Kidney (tissue), 14 donors: Measurements from ENCODE around the gene HSDL1. TPM values are rescaled to one million over a fixed set of nuclear protein-coding genes. Genes with fewer than 3 reads are reported as not detected.

Experiments
- DNase-seq, 5 donors: peaks; one replicate each; pipeline ENCODE4 v3.0.0-alpha.2; 2013 to 2020
- FAIRE-seq: peaks from 2 replicates; lab custom pipeline; 2012; peaks lifted over from hg19 to GRCh38; lab: Jason Lieb, UNC
- H3K27ac ChIP-seq, 2 donors: one replicate each; pipeline ENCODE4 v1.7.0; 2013; ENCODE audit warnings: low read depth in 2 of 2, low read length in 2 of 2, inconsistent platforms in 1 of 2
- H3K27me3 ChIP-seq: one replicate; pipeline ENCODE4 v1.7.1; 2013; ENCODE audit warnings: low read length, inconsistent platforms; ENCODE audit not compliant: control insufficient read depth, insufficient read depth
- H3K36me3 ChIP-seq, 3 donors: one replicate each; pipeline versions ENCODE4 v1.7.0 to v1.7.1; 2013; ENCODE audit warnings: low read length in 3 of 3, control low read depth in 1 of 3, inconsistent platforms in 1 of 3; ENCODE audit not compliant: insufficient read depth in 3 of 3, control insufficient read depth in 2 of 3
- H3K4me1 ChIP-seq, 3 donors: one replicate each; pipeline versions ENCODE4 v1.7.0 to v1.7.1; 2013; ENCODE audit warnings: low read length in 3 of 3, inconsistent platforms in 1 of 3, low read depth in 1 of 3; ENCODE audit not compliant: control insufficient read depth in 2 of 3, insufficient read depth in 2 of 3
- H3K4me3 ChIP-seq, 3 donors: one replicate each; pipeline versions ENCODE4 v1.7.0 to v1.8.1; 2013; ENCODE audit warnings: low read length in 3 of 3, control low read depth in 1 of 3, inconsistent platforms in 1 of 3
- H3K9ac ChIP-seq, 3 donors: one replicate each; pipeline versions ENCODE4 v1.7.0 to v1.7.1; 2013; ENCODE audit warnings: low read length in 3 of 3, control low read depth in 1 of 3, inconsistent platforms in 1 of 3
- H3K9me3 ChIP-seq, 3 donors: one replicate each; pipeline versions ENCODE4 v1.7.0 to v1.7.1; 2013; ENCODE audit warnings: low read length in 3 of 3, control low read depth in 1 of 3, inconsistent platforms in 1 of 3; ENCODE audit not compliant: control insufficient read depth in 2 of 3, insufficient read depth in 1 of 3
- intact Hi-C: fragments of 100-400 bp; cut with DNase I; formaldehyde crosslinking; loops from one replicate; pipeline ENCODE4 v1.11.1; 2022
- polyA plus RNA-seq: library from polyadenylated mRNA; stranded (reverse); fragments of 350-450 nt; fragmentation: Illumina TruSeq; extraction: RNeasy Lipid Tissue Mini Kit (QIAGEN cat#74804); gene quantifications from one replicate; pipeline ENCODE4 v1.2.3, GENCODE V29; 2014; ENCODE audit warnings: low read depth, low replicate concordance; ENCODE audit not compliant: insufficient read depth
- total RNA-seq: library from RNA; stranded (reverse); fragmentation: NEBNext Ultra II Directional; extraction: Animal tissue kit (Norgen Biotek cat#: 25700); gene quantifications from one replicate; pipeline ENCODE4 v1.2.1, GENCODE V29; 2021
- TF ChIP-seq, protein P1 (sequence below): IDR thresholded peaks from 3 replicates; pipeline ENCODE4 v1.5.1; 2012; ENCODE audit warnings: mild to moderate bottlenecking, moderate library complexity, borderline replicate concordance; ENCODE audit not compliant: insufficient read depth; ENCODE audit errors: extremely low read depth
- donor health status: control.
- donor health status: control.
- donor health status: control.
- donor health status: control.
- donor health status: control.
- donor health status: DM: yes; HTN: yes; CAD: no.
- donor health status: Normal renal cell carcinoma (clear cell type).

The HSDL1 gene
- total and polyA plus RNA-seq, 2 donors from 2014 or later: 12.1 to 13.3 TPM

DNA sequence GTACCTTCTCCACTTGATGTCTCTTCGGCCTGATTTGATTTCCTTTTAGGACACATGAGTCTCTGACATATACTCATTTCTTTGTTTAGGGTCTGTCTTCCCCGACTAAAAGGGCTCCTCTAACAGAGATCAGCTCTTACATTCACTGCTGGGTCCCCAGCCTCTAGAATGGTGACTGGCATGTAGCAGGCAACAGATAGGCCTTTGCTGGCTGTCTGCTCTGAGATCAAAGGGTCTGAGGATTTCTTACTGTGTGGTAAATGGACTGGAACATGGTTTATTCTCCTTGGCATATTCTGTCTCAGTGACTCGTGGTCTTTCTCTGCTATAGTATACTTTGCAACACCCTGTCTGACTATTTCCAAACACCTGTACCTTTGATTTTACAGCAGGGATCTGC, 16.8 kb upstream of the HSDL1 start:
- peak in 3 of 5 donors; percentile 57 to 89 (median 78) for DNase-seq
- TF ChIP-seq, protein P1, sequence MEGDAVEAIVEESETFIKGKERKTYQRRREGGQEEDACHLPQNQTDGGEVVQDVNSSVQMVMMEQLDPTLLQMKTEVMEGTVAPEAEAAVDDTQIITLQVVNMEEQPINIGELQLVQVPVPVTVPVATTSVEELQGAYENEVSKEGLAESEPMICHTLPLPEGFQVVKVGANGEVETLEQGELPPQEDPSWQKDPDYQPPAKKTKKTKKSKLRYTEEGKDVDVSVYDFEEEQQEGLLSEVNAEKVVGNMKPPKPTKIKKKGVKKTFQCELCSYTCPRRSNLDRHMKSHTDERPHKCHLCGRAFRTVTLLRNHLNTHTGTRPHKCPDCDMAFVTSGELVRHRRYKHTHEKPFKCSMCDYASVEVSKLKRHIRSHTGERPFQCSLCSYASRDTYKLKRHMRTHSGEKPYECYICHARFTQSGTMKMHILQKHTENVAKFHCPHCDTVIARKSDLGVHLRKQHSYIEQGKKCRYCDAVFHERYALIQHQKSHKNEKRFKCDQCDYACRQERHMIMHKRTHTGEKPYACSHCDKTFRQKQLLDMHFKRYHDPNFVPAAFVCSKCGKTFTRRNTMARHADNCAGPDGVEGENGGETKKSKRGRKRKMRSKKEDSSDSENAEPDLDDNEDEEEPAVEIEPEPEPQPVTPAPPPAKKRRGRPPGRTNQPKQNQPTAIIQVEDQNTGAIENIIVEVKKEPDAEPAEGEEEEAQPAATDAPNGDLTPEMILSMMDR: no peak
- Histone ChIP-seq H3K9me3 (no peaks in the 10 kb centered on the region), H3K9ac (no peak overlapping the region), H3K4me3 (no peak overlapping the region), H3K27ac (no peak overlapping the region), H3K27me3 (no peaks in the 10 kb centered on the region), H3K4me1 (no peaks in the 10 kb centered on the region), H3K36me3 (no peaks in the 10 kb centered on the region)
- intact Hi-C loops: no loop called here
- no peak for FAIRE-seq

DNA sequence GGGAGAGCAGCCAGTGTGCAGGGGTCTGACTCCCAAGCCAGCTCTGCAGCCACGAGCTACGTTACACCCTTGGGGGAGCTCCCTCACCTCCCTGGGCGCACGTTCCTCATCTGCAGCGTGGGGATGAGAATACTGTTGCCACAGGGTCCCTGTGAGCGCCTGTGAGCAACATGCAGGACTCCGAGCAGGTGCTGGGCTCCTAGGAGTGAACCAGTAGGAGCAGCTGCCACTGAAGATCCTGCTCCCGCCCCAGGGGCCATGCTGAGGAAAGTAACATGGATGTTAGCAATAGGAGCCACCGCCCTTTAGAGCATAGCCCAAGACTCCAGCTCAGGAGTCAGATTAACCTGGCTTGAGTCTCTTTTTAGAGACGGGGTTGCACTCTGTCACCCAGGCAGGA, 16.1 kb upstream of the HSDL1 start:
- DNase-seq (no peak), FAIRE-seq (no peak)
- H3K36me3 ChIP-seq: no peaks in the 10 kb centered on the region
- H3K27ac ChIP-seq: no peak overlapping the region
- H3K9ac ChIP-seq: no peak overlapping the region
- TF ChIP-seq, protein P1: no peak
- no peak overlapping the region for H3K4me3 ChIP-seq
- no peaks in the 10 kb centered on the region for H3K27me3 ChIP-seq
- H3K9me3 ChIP-seq: no peaks in the 10 kb centered on the region
- H3K4me1 ChIP-seq: no peaks in the 10 kb centered on the region
- intact Hi-C loops: no loop called here

DNA sequence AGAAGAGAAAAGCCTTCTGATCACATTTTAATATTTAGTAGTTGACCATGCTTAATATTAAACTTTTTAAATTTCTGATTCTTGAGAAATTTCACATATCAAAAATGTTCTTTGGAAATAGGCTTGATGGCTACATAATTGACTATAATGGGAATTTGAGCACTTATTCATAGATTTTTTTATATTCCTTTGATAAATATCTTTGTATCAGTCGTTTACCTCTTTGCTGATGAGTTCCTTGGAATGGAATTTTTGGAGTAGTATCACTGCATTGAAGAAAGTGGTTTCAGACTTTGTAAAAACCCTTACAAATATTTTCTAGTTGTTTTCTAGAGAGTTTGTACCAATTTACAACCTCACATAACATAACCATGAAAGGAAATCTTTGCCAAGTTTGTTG, 14.8 kb upstream of the HSDL1 start:
- no peak overlapping the region for H3K9ac ChIP-seq
- no peak for FAIRE-seq
- intact Hi-C loops: no loop called here
- H3K27ac ChIP-seq: no peak overlapping the region
- DNase-seq: no peak
- no peaks in the 10 kb centered on the region for H3K9me3 ChIP-seq
- no peaks in the 10 kb centered on the region for H3K4me1 ChIP-seq
- H3K4me3 ChIP-seq: no peak overlapping the region
- H3K27me3 ChIP-seq: no peaks in the 10 kb centered on the region
- no peaks in the 10 kb centered on the region for H3K36me3 ChIP-seq
- TF ChIP-seq, protein P1: no peak

DNA sequence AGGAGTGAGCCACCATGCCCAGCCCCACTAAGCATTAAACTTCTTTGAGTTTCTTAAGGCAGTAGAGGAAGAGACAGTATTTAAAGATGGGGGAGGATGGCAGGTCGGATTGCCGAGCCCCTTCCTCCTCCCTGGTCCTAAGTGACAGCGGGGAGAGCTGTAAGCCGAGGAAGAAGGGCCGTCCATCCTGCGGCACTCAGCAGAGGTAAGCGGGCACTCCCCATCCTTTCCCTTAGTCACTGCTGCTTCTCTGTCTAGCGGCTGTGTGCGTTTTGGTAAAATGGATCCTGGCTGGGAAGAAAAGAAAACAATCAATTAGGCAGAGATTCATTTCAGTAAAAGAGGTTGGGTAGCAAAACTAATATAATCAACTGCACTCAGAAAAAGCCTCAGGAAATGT, 14.0 kb upstream of the HSDL1 start:
- no peaks in the 10 kb centered on the region for H3K36me3 ChIP-seq
- DNase-seq (no peak), FAIRE-seq (no peak)
- no peak overlapping the region for H3K27ac ChIP-seq
- H3K4me1 ChIP-seq: no peaks in the 10 kb centered on the region
- intact Hi-C loops: no loop called here
- H3K9me3 ChIP-seq: no peaks in the 10 kb centered on the region
- TF ChIP-seq, protein P1: no peak
- H3K9ac ChIP-seq: no peak overlapping the region
- H3K4me3 ChIP-seq: no peak overlapping the region
- H3K27me3 ChIP-seq: no peaks in the 10 kb centered on the region
